HepG2 (cell line): ENCODE results near the gene FAM229A.

Source experiments
- CREB3 ChIP-seq: sonication (generic); formaldehyde crosslinking; IDR thresholded peaks from 2 replicates; pipeline ENCODE4 v1.5.0; 2020; ENCODE audit warnings: missing genetic modification reagents
- EZH2 ChIP-seq: conservative IDR thresholded peaks from 2 replicates; pipeline ENCODE4 v1.6.1; 2012; ENCODE audit warnings: mild to moderate bottlenecking, low read depth, low read length, moderate library complexity
- MIER2 ChIP-seq: IDR thresholded peaks from 2 replicates; pipeline ENCODE4 v1.6.1; 2016; ENCODE audit warnings: missing biosample characterization, missing genetic modification reagents
- POLR2AphosphoS5 ChIP-seq: IDR thresholded peaks from 2 replicates; pipeline ENCODE4 v1.6.1; 2012; ENCODE audit warnings: low read depth, low read length
- SRF ChIP-seq: IDR thresholded peaks from 2 replicates; pipeline ENCODE4 v1.6.1; 2011; ENCODE audit warnings: mild to moderate bottlenecking, low read depth, low read length, moderate library complexity

GRCh38 chr1:32316903-32317277 is 45.4 kb downstream of the FAM229A start:
- no peak for TF ChIP-seq CREB3 (CRISPR knock-in tag)
- TF ChIP-seq MIER2, result no peak
- no peak for TF ChIP-seq EZH2
- no peak for TF ChIP-seq POLR2AphosphoS5
- no peak for TF ChIP-seq SRF
